A549 (cell line): ENCODE results near the gene RIMBP2. TPM values are rescaled to one million over a fixed set of nuclear protein-coding genes. Genes with fewer than 3 reads are reported as not detected.
A peak's percentile ranks its signal among the peaks of the same experiment; 100 is the strongest.

Source experiments
- ATAC-seq, 2 experiments: fragments of 200-7000 bp in 1 of 2; fragments of >200 bp in 1 of 2; cut with Nextera tagmentation in 1 of 2; cut with Tn5 transposase in 1 of 2; 3 replicates each; pipeline versions ENCODE4 v1.8.0 to v1.9.1; 2018 to 2020; ENCODE audit warnings: mild to moderate bottlenecking in 1 of 2, moderate library complexity in 1 of 2
- CTCF ChIA-PET: fragments of 300-600 bp; sonication (Branson Sonifier 250); formaldehyde crosslinking; extraction: SDS; loops from one replicate; lab custom pipeline; 2021; ENCODE audit warnings: antibody characterized with exemption, inconsistent platforms; lab: Yijun Ruan, JAX
- POLR2A ChIA-PET: fragments of 350-600 bp; formaldehyde crosslinking; extraction: SDS; loops from one replicate; lab custom pipeline; 2021; ENCODE audit warnings: antibody characterized with exemption, inconsistent platforms; lab: Yijun Ruan, JAX
- DNase-seq, 2 experiments: peaks; one replicate each; pipeline versions ENCODE4 v3.0.0 to v3.0.0-alpha.2; 2011 to 2016; ENCODE audit warnings: low read depth in 1 of 2, low spot score in 1 of 2
- FAIRE-seq: peaks from 2 replicates; lab custom pipeline; 2011; peaks lifted over from hg19 to GRCh38; lab: Jason Lieb, UNC
- H3K27ac ChIP-seq, 2 experiments: fragments of >200 bp; sonication (Bioruptor Twin); formaldehyde crosslinking; 3 replicates each; pipeline ENCODE4 v1.5.1; 2016 to 2017
- H3K4me1 ChIP-seq: fragments of >200 bp; sonication (Bioruptor Twin); formaldehyde crosslinking; 3 replicates; pipeline ENCODE4 v1.6.1; 2016
- H3K4me2 ChIP-seq: fragments of >200 bp; sonication (Bioruptor Twin); formaldehyde crosslinking; 3 replicates; pipeline ENCODE4 v1.6.1; 2016
- H3K4me3 ChIP-seq: fragments of >200 bp; sonication (Bioruptor Twin); formaldehyde crosslinking; 3 replicates; pipeline ENCODE4 v1.5.1; 2016
- H3K9me3 ChIP-seq: fragments of >200 bp; sonication (Bioruptor Twin); formaldehyde crosslinking; 3 replicates; pipeline ENCODE4 v1.6.1; 2016
- CBX8 ChIP-seq: fragments of 200-600 bp; sonication (generic); IDR thresholded peaks from 2 replicates; pipeline ENCODE4 v1.6.1; 2016
- CEBPB ChIP-seq, 2 experiments: fragments of >200 bp in 1 of 2; sonication (Bioruptor Twin) in 1 of 2; formaldehyde crosslinking in 1 of 2; IDR thresholded peaks; 2 replicates each; pipeline ENCODE4 v1.6.1; 2012 to 2016
- CHD2 ChIP-seq: fragments of 150-350 bp; IDR thresholded peaks from 2 replicates; pipeline ENCODE4 v1.6.1; 2014; ENCODE audit warnings: low read length; ENCODE audit not compliant: partially characterized antibody
- EP300 ChIP-seq, 2 experiments: fragments of >200 bp; sonication (Bioruptor Twin); formaldehyde crosslinking; IDR thresholded peaks; 2 replicates in 1 of 2; 3 replicates in 1 of 2; pipeline ENCODE4 v1.6.1; 2016 to 2017
- ESRRA ChIP-seq: fragments of 150-350 bp; IDR thresholded peaks from 2 replicates; pipeline ENCODE4 v1.6.1; 2014; ENCODE audit warnings: mild to moderate bottlenecking, low read length, borderline replicate concordance
- FOSB ChIP-seq: fragments of 250-450 bp; sonication (Bioruptor Pico); IDR thresholded peaks from 2 replicates; pipeline ENCODE4 v1.5.0; 2020; ENCODE audit warnings: mild to moderate bottlenecking, moderate library complexity
- FOSL2 ChIP-seq, 2 experiments: fragments of 450-650 bp in 1 of 2; fragments of >200 bp in 1 of 2; sonication (Bioruptor Twin) in 1 of 2; formaldehyde crosslinking; IDR thresholded peaks; 2 replicates each; pipeline versions ENCODE4 v1.5.0 to v1.6.1; 2016 to 2020; ENCODE audit warnings: mild to moderate bottlenecking in 1 of 2, moderate library complexity in 1 of 2
- GATA3 ChIP-seq: IDR thresholded peaks from 2 replicates; pipeline ENCODE4 v1.6.1; 2012; ENCODE audit warnings: borderline replicate concordance
- HDAC2 ChIP-seq: fragments of 200-600 bp; sonication (generic); IDR thresholded peaks from 2 replicates; pipeline ENCODE4 v1.6.1; 2016
- HEYL ChIP-seq: fragments of 250-450 bp; sonication (Bioruptor Pico); IDR thresholded peaks from 2 replicates; pipeline ENCODE4 v1.8.0; 2021; ENCODE audit warnings: mild to moderate bottlenecking, moderate library complexity
- HMGXB4 ChIP-seq: fragments of 250-450 bp; sonication (Bioruptor Pico); IDR thresholded peaks from 2 replicates; pipeline ENCODE4 v1.5.0; 2021; ENCODE audit warnings: mild to moderate bottlenecking, moderate library complexity, borderline replicate concordance
- HOXA7 ChIP-seq: fragments of 250-450 bp; sonication (Bioruptor Pico); IDR thresholded peaks from 2 replicates; pipeline ENCODE4 v1.5.0; 2020; ENCODE audit warnings: mild to moderate bottlenecking, moderate library complexity
- MAFK ChIP-seq: fragments of 450-650 bp; IDR thresholded peaks from 2 replicates; pipeline ENCODE4 v1.6.1; 2014; ENCODE audit not compliant: partially characterized antibody
- TFCP2L1 ChIP-seq: fragments of 250-450 bp; sonication (Bioruptor Pico); IDR thresholded peaks from 2 replicates; pipeline ENCODE4 v1.5.0; 2021; ENCODE audit warnings: mild to moderate bottlenecking
- ZC3H11A ChIP-seq: fragments of 450-650 bp; IDR thresholded peaks from 2 replicates; pipeline ENCODE4 v1.6.1; 2014; ENCODE audit warnings: antibody characterized with exemption, mild to moderate bottlenecking
- ZNF302 ChIP-seq: fragments of 250-450 bp; sonication (Bioruptor Pico); IDR thresholded peaks from 2 replicates; pipeline ENCODE4 v1.9.0; 2021; ENCODE audit warnings: inconsistent platforms, mild to moderate bottlenecking, moderate library complexity
- ZSCAN20 ChIP-seq: fragments of 250-450 bp; sonication (Bioruptor Pico); IDR thresholded peaks from 2 replicates; pipeline ENCODE4 v1.8.0; 2022; ENCODE audit warnings: mild to moderate bottlenecking, moderate library complexity
- WGBS: methylation state at CpG from one replicate; pipeline ENCODE4 v1.1.6; 2017; ENCODE audit errors: missing lambda C conversion rate; 5-methylcytosine and 5-hydroxymethylcytosine counted together
- polyA plus RNA-seq, 4 experiments: library from polyadenylated mRNA; depleted of rRNA in 3 of 4; stranded (reverse); fragments of >200 nt; fragmentation: RNase III in 1 of 4; extraction: RNeasy Plus Mini Kit Qiagen cat#74134 plus additional on column Dnase treatment in 1 of 4; gene quantifications; 2 replicates in 3 of 4; 3 replicates in 1 of 4; pipeline ENCODE4 v1.2.3, GENCODE V29; 2011 to 2017
- TF ChIP-seq, protein P1 (sequence below): fragments of 200-600 bp; sonication (generic); IDR thresholded peaks from 2 replicates; pipeline ENCODE4 v1.6.1; 2016; ENCODE audit warnings: antibody characterized with exemption, mild to moderate bottlenecking, moderate library complexity
- TF ChIP-seq, protein P2 (sequence below): fragments of >200 bp; sonication (Bioruptor Twin); formaldehyde crosslinking; IDR thresholded peaks from 3 replicates; pipeline ENCODE4 v1.5.1; 2016

The RIMBP2 gene
- polyA plus RNA-seq, 2 of the 4 experiments (the other 2 are of a cell fraction), result not detected

- H3K9me3 ChIP-seq, result no peaks in the 10 kb centered on the region
- DNase-seq (no peak), ATAC-seq (no peak), FAIRE-seq (no peak)
- H3K4me2 ChIP-seq, result no peak overlapping the region
- no peak overlapping the region for H3K27ac ChIP-seq
- 18% methylated on average over 2 of the region's 2 CpGs for WGBS
- POLR2A ChIA-PET, result no interaction called here
- CTCF ChIA-PET, result interaction anchor here (0.9 kb wide), 1 partner anchor 234 kb away, joined by 3 read pairs; no protein-coding TSS in a partner anchor
- no peaks in the 10 kb centered on the region for H3K4me1 ChIP-seq
- TF ChIP-seq TFCP2L1 (CRISPR knock-in tag) (no peak), ZSCAN20 (no peak), FOSL2 (IDR thresholded peaks at IDR 0.05) (no peak), FOSL2 (CRISPR knock-in tag; IDR thresholded peaks at IDR 0.05) (no peak), ESRRA (no peak), MAFK (peak; percentile 96)
- no peak overlapping the region for H3K4me3 ChIP-seq
Measured at GRCh38 chr12:130513556-130513955, 202.5 kb downstream of the RIMBP2 start.

GRCh38 chr12:130511285-130511684 lies 204.8 kb downstream of the RIMBP2 start:
- TF ChIP-seq ZC3H11A (no peak), CBX8 (no peak), FOSL2 (IDR thresholded peaks at IDR 0.05) (no peak), FOSL2 (CRISPR knock-in tag; IDR thresholded peaks at IDR 0.05) (no peak), EP300 (IDR thresholded peaks at IDR 0.05) (no peak), CEBPB (IDR thresholded peaks at IDR 0.05) (no peak), GATA3 (no peak), FOSB (no peak), HOXA7 (no peak), HEYL (no peak), HDAC2 (no peak), TFCP2L1 (CRISPR knock-in tag) (no peak), HMGXB4 (CRISPR knock-in tag) (no peak), ZNF302 (no peak), CHD2 (no peak)
- TF ChIP-seq, protein P1, sequence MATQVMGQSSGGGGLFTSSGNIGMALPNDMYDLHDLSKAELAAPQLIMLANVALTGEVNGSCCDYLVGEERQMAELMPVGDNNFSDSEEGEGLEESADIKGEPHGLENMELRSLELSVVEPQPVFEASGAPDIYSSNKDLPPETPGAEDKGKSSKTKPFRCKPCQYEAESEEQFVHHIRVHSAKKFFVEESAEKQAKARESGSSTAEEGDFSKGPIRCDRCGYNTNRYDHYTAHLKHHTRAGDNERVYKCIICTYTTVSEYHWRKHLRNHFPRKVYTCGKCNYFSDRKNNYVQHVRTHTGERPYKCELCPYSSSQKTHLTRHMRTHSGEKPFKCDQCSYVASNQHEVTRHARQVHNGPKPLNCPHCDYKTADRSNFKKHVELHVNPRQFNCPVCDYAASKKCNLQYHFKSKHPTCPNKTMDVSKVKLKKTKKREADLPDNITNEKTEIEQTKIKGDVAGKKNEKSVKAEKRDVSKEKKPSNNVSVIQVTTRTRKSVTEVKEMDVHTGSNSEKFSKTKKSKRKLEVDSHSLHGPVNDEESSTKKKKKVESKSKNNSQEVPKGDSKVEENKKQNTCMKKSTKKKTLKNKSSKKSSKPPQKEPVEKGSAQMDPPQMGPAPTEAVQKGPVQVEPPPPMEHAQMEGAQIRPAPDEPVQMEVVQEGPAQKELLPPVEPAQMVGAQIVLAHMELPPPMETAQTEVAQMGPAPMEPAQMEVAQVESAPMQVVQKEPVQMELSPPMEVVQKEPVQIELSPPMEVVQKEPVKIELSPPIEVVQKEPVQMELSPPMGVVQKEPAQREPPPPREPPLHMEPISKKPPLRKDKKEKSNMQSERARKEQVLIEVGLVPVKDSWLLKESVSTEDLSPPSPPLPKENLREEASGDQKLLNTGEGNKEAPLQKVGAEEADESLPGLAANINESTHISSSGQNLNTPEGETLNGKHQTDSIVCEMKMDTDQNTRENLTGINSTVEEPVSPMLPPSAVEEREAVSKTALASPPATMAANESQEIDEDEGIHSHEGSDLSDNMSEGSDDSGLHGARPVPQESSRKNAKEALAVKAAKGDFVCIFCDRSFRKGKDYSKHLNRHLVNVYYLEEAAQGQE, result no peak
- TF ChIP-seq, protein P2, sequence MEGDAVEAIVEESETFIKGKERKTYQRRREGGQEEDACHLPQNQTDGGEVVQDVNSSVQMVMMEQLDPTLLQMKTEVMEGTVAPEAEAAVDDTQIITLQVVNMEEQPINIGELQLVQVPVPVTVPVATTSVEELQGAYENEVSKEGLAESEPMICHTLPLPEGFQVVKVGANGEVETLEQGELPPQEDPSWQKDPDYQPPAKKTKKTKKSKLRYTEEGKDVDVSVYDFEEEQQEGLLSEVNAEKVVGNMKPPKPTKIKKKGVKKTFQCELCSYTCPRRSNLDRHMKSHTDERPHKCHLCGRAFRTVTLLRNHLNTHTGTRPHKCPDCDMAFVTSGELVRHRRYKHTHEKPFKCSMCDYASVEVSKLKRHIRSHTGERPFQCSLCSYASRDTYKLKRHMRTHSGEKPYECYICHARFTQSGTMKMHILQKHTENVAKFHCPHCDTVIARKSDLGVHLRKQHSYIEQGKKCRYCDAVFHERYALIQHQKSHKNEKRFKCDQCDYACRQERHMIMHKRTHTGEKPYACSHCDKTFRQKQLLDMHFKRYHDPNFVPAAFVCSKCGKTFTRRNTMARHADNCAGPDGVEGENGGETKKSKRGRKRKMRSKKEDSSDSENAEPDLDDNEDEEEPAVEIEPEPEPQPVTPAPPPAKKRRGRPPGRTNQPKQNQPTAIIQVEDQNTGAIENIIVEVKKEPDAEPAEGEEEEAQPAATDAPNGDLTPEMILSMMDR, result no peak
- H3K4me3 ChIP-seq, result no peak overlapping the region
- H3K9me3 ChIP-seq, result no peaks in the 10 kb centered on the region
- no peak overlapping the region for H3K27ac ChIP-seq
- ChIA-PET CTCF (no interaction called here), POLR2A (no interaction called here)
- 67% methylated on average over 10 of the region's 12 CpGs for WGBS
- no peaks in the 10 kb centered on the region for H3K4me1 ChIP-seq
- no peak for ATAC-seq
- no peak for DNase-seq
- no peak for FAIRE-seq
- no peak overlapping the region for H3K4me2 ChIP-seq
